H1 (cell line): ENCODE measurements around the gene ELL. TPM values are rescaled to one million over a fixed set of nuclear protein-coding genes. Genes with fewer than 3 reads are reported as not detected.

Experiments
- EZH2 ChIP-seq: fragments of 200-600 bp; sonication (generic); IDR thresholded peaks from 2 replicates; pipeline ENCODE4 v1.7.1; 2012; ENCODE audit warnings: low read depth, mild to moderate bottlenecking, moderate library complexity, low read length, inconsistent platforms; ENCODE audit not compliant: severe bottlenecking
- GTF2F1 ChIP-seq: IDR thresholded peaks from 2 replicates; pipeline ENCODE4 v1.6.1; 2012; ENCODE audit warnings: low read depth, low read length, improper control_type of control experiment, borderline replicate concordance
- SIN3A ChIP-seq, 2 experiments: IDR thresholded peaks in 1 of 2; conservative IDR thresholded peaks in 1 of 2; 2 replicates each; pipeline ENCODE4 v1.6.1; 2011 to 2012; ENCODE audit warnings: low read length in 2 of 2, improper control_type of control experiment in 1 of 2, low read depth in 1 of 2, mild to moderate bottlenecking in 1 of 2
- polyA plus RNA-seq, 7 experiments: library from polyadenylated mRNA; depleted of rRNA in 3 of 7; stranded (reverse) in 5 of 7; unstranded in 2 of 7; fragments of >200 nt in 5 of 7; fragments of 200-250 nt in 2 of 7; gene quantifications; 1 replicate in 5 of 7; 2 replicates in 1 of 7; 4 replicates in 1 of 7; pipeline versions ENCODE4 v1.2.1 to v1.2.3, GENCODE V29; 2011 to 2013; ENCODE audit warnings: missing spikeins in 2 of 7, mixed read lengths in 2 of 7
- total RNA-seq: library from RNA; stranded (reverse); fragmentation: NEBNext Ultra II Directional; extraction: Animal tissue kit (Norgen Biotek cat#: 25700); gene quantifications from 2 replicates; pipeline ENCODE4 v1.2.1, GENCODE V29; 2021

The ELL gene
- total and polyA plus RNA-seq, 2 of the 8 experiments (the other 6 are each of a cell fraction or from before 2014, with no cell fraction given): 5.2 to 10.5 TPM

DNA sequence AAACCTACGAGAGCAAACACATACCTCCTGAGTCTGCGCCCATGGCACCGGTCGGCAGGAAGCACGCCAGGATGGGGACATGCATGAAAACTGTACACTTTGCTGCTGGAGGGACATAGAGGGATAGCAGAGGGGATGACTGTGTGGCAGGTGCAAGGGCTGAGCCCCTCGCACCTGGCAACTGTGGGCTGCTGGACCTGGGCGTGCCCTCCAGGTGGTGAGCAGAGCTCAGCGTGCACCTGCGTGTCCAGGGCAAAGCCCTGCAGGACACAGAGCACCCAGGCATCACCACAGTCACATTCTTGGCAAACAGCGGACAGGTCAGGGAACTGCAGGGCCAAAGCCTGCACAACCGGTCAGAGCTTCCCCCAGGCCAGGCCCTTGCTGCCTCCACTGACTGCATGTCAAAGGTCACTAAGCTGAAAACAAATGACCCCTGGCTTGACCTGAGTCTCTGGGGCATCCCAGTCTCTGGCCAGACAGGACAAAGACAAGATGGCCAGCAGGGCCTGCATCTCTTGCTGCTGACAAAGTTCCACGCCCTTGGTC, 75.0 kb downstream of the ELL start (continued):
- TF ChIP-seq SIN3A (conservative IDR thresholded peaks at IDR 0.05 in 1 of 2, IDR thresholded peaks at IDR 0.05 in 1 of 2; ENCODE audit: low read depth in 1 of 2, low read length in 2 of 2) (no peak), EZH2 (no peak), GTF2F1 (no peak)
